Measurements from ENCODE around the gene STEAP1.
"Not testable (repeated sequence)": the region's sequence is repeated elsewhere in the genome, so short reads cannot be mapped to it uniquely, and the experiment has no call there.

Gene STEAP1

DNA sequence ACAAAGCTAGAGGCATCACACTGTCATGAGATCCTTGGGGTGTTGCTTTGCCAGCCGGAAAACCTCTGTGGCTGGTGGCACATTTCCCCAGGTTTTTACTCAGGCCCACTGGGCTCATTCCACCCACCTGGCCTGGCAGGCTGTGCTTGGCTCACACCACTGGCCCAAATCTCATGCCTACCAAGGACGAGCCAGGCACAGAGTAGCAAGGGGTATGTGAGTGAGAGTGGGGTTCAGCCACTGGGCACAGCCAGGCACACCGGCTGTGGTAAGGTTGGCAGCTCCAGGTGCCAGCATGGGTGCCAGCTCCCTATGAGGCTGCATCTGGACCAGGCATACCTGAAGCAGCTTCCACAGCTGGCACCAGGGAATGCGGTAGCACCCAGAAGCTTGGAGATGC, 21.4 kb downstream of the STEAP1 start:
- no peak for DNase-seq

DNA sequence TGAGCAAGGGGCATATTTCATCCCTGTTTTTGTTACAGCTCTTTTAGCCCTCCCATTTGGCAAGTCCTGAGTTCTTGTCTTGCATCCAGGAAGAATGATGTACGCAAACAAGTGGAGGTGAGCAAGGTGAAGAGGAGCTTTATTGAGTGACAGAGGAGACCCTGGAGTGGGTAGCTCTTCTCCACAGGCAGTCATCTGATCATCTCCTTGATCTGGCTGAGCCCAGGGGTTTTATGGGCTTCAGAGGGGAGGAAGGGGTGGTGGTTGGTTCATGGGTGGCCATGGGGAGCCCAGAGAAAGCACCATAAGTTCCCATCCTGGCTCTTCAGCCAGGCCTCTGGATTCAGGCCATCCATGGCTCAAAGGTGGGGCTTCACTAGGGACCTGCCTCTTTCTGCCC, 21.9 kb downstream of the STEAP1 start:
- no peak for DNase-seq

DNA sequence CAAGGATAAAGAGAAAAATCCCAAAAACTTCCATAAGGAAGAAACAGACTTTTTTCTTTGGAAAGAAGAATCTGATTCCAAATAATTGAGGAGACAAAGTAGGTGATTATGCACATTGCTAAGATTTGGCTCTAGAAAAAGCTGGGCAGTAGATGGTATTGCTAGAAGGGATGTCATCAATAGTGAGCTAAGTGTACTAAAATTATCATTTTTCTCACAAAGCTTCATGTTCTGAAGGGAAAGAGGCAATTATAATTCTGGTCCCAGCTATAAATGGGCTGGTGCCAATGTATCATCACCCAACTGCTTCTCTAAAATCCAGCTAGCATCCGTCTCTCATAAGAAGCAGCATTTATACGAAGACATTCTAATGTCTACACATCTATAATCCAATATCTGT, 23.9 kb downstream of the STEAP1 start:
- no peak for DNase-seq

DNA sequence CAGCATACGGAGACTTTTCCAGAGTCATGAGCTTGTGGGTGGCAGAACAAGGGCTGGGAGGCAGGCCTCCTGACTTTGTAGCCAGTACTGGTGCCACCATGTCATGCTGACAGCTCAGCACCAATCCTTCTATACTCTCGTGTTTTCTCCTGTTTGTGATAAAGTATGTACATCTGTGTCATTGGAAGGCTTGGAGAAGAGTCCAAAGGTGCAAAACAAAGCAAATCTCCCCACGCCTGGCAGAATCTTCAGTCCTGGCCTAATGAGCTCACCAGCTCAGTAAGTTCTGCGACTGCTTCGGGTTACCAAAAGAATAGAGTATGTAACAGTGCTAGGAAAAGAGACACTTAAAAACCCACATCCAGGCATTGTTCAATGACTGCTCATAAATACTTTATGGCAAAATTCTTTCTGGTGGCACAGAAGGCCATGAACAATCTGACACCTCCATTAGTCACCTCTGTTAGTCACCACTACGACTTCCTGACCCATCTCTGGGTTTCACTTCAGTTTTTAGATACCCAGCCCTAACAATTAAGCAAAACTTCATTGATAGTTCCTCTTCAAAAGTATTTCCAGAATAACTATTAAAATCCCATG, 24.5 kb downstream of the STEAP1 start:
- DNase-seq, result peak; percentile 30

DNA sequence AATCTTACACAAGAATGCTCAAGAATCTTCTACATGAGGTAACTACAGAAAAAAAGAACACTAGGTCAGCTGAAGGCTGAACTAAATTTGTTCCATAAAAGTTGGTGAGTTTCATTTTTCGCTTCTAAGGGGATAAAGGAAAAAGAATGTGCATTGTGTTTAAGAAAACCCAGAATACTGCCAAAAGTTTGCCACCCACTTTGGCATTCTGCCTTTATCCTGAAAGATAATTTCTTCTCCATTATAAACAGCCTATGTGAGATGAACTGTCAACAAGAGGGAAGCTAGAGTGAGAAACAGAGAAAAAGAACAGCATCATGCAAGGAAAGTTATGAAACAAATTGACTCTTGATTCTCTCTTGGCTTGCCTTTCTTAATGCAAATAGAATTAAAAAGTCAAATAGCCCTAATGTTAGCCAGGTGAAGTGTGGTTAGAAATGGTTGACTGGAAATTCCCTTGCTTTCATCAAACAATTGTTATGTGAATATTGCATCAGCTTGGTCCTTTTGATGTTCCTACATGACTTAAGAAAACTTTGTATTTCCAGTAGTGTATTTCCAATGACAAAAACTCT, 25.8 kb downstream of the STEAP1 start:
- peak; percentile 10 for DNase-seq

DNA sequence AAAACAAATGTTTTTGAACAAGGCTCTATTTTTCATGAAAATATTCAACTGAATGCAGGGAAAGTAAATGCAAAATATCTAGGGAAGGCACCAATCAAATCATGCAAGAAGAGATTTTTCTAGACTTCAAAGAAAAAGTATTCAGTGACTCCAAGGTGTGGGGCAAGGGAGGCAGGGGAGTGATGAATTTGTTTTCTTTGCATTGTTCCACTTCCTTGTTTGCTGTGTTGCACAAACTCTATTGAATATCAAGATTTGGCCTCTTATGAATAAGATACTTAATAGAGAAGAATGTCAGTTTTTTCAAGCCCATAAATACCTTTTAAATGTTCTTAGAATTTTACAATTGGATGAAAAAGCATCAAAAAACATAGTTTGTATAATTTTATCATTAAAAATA, 26.4 kb downstream of the STEAP1 start:
- DNase-seq, result no peak

DNA sequence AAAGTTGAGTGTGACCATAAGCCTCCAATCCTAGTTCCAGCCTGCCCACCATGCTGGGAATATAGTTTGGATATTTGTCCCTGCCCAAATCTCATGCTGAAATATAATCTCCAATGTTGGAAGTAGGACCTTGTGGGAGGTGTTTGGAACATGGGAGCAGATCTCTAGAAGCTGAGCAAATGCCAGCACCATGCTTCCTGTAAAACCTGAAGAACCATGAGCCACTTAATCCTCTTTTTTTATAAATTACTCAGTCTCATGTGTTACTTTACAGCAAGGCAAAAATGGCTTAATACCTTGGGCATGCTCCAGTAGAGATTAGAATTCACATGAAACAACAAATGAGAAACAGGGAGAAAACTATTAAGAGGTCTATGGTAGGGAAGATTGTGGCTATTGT, 27.2 kb downstream of the STEAP1 start:
- no peak for DNase-seq

DNA sequence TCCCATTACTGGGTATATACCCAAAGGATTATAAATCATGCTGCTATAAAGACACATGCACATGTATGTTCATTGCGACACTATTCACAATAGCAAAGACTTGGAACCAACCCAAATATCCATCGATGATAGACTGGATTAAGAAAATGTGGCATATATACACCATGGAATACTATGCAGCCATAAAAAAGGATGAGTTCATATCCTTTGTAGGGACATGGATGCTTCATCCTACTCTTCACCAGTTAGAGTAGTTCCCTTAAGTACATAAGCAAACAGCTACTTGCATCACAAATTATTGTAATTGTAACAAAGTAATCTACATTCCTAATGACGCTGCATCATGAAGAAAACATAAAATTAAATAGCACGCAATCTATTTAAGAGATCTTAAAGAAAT, 32.0 kb downstream of the STEAP1 start:
- DNase-seq, result not testable (repeated sequence)

DNA sequence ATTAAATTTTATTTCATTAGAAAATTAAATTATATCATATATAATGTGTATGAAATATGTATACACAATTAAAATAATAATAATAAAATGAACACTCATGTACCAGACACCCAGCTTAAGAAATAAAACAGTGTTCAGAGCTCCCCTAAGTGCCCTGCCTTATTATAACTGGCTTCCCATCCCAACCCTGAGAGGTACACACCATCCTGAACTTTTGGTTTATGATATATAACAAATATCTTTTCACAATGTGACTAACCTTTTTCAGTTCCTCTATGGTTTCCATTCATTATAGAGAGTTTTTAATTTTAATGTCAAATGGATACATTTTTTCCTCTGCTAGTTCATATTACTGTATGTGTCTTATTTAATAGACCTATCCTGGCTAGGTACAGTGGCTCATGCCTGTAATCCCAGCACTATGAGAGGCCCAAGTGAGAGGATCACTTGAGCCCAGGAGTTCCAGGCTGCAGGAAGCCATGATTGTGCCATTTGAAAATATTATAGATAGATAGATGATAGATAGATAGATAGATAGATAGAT, 33.3 kb downstream of the STEAP1 start:
- no peak for DNase-seq

DNA sequence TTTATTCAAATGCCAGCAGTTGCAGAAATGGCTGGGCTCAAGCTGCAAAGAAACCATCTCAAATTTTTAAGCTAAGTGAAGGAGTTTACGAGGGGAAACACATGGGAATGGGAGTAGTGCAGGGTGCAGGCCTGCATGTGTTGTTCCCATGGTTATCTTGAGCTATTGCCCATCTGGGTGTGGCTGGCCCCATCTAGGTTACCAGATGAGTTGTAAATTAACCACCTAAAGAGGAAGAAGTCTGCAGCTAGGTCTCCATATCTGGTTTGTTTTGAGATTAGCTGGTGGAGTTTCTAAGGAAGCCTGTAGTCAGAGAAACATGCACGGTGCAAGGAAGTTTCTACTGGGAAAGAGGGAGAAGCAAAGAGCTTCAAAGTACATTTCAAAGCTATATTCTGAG, 34.0 kb downstream of the STEAP1 start:
- no peak for DNase-seq

DNA sequence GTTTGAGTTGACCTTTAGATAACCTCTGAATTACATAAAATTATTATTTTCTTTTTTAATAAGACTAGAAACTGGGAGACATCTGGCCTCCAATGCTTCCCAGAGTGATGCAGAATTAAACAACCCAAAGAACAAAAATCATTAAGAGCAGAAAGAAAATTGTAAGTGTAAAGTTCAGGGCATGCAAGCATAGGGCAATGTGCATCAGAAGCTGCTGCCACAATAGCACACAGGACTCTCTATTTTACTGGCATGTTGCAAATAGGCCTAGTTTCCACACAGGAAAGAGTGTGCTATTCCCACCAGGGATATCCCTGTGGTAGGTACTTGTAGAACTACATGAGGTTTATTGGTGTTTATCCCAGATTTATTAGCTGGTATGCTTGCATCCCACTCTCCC, 36.7 kb downstream of the STEAP1 start:
- DNase-seq, result no peak

DNA sequence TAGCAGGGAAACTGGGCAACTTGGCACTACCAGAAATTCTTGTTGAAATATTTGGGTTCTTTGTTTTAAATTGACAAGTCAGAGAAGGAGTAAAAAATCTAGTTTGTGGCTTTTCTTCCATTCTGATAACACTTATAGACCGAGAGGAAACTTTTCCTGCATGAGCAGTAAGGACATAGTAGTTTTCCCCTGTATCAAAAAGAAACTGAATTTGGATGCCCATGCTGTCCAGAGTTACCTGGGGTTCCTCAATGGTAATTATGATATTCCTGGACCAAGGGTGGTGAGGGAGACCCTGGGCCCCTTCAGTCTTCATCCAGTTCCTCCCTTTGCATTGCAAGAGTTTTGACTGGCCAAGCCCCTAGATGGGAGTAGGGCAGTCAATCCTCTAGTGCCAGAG, 37.4 kb downstream of the STEAP1 start:
- DNase-seq, result no peak

DNA sequence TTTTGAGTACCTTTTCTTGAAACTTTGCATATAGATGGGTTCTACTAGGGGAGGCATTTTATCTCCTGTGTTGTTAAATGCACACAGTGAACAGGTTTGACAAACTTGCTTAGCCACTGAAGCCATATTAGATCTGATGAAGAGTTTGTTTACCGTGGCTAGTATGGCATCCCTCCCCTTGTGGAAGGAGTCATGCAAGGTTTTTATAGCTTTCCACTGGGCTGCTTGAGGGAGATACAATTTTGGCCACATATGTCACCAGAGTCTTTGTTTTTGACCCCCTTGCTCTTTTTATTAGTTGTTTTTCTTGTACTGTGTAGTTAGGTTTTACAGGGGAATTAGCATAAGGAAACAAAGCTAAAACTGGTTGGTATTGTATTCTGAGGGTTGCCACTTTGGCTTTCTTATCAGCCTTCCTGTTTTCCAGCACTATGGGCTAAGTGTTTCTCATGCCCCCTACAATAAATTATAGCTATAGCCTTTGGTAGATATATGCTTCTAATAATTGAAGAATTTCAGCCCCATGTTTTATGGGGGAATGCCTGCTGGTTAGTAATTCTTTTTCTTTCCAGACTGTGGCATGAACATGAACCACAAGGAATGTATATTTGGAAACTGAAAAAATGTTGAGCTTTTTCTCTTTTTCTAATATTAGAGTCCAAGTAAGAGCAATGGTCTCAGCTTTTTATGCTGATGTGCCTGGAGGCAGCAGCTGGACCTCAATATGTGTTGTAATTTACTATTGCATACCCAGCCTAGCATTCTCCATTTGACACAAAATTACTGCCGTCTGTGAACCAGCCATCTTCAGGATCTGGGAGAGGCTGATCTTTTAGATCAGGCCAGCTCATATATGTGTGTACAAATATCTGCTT, 38.8 kb downstream of the STEAP1 start:
- DNase-seq, result no peak

DNA sequence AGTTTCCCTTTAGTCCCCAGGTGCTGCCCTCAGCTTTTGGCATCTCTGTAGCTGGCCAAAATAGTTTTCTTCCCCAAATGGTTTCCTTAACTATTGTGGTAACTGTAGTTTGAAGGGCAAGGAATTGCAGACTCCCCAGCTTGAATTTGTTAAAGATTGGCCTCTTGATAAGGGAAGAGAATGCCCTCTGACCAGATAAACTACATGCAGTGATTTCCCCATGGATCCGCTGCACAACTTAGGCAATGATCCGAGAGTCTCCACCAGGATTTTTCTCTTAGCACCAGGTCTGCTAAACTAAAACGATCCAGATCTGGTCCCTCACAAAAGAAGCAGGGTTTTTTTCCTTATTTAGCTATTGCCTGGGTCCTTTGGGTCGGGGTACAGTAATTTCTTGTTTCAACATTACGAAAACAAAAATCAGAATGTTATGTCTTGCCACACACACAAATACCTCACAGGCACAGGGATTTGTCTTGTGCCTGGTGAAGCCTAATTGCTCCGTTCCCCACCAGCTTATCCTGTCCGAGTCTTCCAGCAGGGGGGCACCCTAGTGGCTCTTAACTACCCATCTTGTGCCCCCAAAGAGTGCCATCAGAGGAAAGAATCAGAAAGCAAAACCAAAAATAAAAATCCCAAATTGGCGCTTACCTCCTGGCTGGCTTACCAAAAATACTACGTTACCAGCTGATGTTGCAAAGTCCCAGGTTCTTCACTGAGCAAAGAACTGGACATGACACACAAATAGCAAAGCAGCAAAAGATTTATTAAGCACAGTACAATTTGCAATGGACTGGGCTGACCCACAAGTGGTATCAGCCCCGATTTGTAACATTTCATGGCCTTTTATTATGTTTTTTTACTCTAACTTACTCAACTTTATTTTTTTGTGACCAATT, 40.9 kb downstream of the STEAP1 start:
- DNase-seq, result no peak

DNA sequence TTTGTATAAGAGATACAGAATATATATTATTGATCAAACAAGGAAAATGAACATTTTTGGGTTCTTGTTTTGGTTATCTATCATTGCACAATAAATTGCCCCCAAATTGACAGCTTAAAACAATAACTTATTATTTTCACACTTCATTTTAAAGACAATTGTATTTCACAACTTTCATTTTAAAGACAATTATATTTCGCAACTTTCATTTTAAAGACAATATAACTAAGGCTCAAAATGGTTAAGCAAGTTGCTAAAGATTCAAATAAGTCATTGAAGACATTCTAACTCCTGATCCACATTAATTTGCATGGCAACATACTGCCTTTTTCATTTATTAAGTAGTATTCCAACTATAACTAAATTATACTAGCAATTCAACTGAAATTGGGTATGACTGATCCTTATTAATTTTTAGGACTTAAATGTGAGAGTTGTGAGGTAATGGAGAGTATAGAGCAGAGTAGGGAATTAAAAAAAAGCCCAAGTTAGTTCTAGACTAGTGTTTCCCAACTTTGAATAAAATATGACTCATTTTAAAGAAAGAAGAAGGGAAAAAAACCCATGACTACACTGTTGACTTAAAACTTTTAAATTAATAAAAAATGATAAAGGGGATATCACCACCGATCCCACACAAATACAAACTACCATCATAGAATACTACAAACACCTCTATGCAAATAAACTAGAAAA, 47.4 kb downstream of the STEAP1 start:
- DNase-seq, result no peak

DNA sequence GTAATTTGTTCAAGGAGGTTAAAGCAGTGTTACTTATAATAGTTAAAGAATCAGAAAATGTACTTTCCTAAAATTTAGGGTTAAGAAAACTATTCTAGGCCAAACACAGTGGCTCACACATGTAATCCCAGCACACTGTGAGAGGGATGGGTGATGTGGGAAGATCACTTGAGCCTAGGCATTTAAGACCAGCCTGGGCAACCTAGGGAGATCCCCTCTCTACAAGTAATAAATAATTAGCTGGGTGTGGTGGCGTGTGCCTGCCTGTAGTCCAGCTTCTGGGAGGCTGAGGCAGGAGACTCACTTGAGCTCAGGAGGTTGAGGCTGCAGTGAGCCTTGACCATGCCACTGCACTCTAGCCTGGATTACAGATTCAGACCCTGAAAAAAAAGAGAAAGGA, 53.7 kb downstream of the STEAP1 start:
- DNase-seq, result no peak

DNA sequence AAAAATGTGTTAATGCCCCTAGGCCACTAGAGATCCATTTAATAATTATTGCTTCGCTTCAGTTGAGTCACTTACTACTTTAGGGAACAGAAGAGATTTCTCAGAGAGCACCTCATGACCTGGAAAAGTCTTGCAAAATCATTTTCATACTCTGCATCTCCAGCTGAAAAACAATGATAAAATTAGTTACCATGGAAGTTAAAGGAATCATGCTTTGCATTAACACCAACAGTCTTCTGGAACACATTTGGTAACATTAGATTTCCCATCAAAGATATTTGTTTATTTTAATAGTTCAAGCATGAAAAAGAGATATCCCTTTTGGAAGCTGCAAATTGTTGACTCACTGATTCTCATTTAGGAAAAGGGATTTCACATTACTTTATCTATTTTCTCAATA, 55.5 kb downstream of the STEAP1 start:
- no peak for DNase-seq

DNA sequence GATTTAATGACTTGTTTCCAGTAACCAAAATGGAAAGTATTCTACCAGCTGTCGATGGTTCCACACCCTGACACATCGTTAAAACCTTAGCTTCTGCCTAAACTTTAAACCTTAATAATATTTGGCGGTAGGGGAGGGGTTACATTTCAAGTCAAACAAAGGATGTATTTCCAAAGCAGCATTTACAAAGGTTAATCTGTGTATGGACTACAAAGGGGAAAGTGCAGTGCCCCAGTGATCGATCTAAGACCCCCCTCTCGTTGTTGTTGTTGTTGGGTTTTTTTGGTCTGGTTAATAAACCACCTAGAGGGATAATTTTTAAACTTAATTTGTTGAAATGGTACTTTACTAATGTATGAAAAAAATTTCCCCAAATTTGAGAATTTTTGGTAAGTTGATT, 56.2 kb downstream of the STEAP1 start:
- DNase-seq, result no peak

DNA sequence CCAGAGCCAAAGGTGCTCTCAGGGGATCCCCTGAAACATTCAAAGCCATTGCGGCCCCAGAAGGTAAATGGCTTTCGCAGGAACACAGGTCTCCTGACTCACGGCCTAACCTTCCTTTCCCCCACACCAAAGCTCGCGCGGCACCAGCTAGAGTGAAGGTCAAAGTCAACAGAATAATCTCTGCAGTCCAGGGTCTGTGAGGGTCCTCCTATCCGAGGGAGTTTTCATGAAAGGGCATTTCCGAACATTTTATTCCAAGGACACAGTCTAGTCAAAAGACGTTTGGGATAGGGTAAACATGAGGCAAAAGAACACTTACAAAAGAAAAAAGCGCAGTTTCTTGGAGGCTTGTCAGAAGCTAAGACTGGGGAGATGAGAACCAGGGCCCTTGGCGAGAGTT, 56.7 kb downstream of the STEAP1 start:
- no peak for DNase-seq

DNA sequence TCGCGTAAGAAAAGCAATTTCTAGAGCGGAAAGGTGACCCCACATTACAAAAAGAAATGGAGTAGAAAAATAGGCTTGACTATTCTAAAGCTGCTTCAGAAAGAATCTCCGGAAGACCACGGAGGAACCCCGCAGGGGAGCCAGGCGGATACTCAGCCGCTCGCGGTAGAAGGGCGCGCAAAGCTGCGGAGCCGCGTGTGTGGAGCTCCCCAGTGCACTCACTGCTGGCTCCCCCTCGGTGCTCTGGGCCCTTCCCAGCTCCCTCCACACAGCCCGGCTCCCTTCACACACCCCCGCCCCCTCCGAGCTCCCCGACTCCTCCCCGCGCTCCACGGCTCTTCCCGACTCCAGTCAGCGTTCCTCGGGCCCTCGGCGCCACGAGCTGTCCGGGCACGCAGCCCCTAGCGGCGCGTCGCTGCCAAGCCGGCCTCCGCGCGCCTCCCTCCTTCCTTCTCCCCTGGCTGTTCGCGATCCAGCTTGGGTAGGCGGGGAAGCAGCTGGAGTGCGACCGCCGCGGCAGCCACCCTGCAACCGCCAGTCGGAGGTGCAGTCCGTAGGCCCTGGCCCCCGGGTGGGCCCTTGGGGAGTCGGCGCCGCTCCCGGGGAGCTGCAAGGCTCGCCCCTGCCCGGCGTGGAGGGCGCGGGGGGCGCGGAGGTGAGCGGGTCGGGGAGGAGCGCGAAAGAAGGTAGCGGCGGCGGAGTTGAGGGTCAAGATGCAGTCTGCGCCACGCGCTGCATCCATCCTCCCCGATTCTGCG, 57.3 kb downstream of the STEAP1 start, which contains the start of gene STEAP2:
STEAP2 (plus strand) TSS at position 350 of the 758 bp plus-strand sequence. CDS start 13,343 bp downstream, outside the sequence.
- DNase-seq, result peak; percentile 15

DNA sequence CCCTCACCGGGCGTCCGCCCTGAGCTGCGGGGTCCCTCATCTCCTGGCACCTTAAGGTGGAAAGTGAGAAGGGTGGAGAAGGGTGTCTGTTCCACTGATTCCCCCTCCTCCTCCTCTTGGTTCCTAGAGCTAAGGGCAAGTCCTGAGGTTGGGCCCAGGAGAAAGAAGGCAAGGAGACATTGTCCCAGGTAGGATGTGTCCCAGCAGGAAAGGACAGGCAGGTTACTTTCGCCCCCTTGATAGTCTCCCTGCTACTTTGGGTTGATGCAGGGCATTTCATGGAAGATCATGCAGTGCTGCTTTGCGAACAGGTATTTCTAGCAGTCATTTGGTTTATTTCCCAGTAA, 57.9 kb downstream of the STEAP1 start:
- DNase-seq, result no peak

DNA sequence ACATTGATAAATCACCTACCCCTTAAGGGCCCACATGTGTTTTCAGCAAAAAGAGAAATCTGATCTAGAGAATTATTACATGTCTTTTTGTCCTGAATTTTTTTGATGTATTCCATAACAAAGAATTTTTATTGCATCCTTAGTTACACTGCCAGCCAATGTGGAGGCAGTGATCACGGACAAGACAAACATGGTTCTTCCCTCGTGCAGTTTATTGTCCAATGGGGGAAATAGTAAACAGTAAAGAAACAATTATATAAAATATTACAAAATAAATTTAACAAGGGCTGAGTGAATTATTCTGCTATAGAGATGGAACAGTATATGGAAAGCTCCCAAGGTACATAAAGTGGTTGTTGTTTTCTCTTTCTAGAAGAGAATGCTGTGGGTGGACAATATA, 59.3 kb downstream of the STEAP1 start:
- DNase-seq, result no peak
